LoVo (cell line): ENCODE data around the gene SELL.
"Not testable (repeated sequence)": the region's sequence is repeated elsewhere in the genome, so short reads cannot be mapped to it uniquely, and the experiment has no call there.

Experiments
- DNase-seq: peaks from one replicate; pipeline ENCODE4 v3.0.0-alpha.2; 2016; ENCODE audit warnings: low spot score

Gene SELL

GRCh38 chr1:169667699-169668596 is 43.5 kb downstream of the SELL start:
- DNase-seq = not testable (repeated sequence)

DNA sequence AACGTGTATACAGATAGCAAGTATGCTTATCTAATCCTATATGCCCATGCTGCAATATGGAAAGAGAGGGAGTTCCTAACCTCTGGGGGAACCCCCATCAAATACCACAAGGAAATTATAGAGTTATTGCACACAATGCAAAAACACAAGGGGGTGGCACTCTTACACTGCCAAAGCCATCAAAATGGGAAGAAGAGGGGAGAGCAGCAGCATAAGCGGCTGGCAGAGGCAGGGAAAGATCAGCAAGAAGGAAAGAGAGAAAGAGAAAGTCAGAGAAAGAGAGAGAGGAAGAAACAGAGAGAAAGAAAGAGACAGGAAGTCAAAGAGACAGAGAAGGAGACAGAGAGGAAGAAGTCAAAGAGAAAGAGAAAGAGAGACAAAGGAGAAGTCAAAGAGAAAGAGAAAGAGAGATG is 44.2 kb downstream of the SELL start:
- not testable (repeated sequence) for DNase-seq

DNA sequence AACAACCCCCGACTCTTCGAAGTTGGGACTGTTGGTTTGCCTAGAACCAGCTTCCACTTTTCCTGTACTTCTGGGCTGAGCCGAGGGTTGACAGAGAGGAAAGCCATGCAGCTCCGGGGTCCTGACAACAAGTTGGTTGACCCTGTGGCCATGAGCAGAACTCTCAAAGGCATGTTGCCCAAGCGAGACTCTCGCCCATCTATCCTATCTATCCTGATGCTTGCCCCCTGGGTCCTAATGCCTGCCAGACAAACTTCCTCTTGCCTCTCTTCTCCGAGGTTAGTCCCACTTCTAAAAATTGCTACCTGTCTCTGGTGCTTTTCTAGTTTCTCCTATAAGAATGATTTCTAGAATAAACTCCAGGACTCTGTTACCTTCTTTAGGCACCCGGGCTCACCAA is 48.7 kb downstream of the SELL start:
- DNase-seq = not testable (repeated sequence)

DNA sequence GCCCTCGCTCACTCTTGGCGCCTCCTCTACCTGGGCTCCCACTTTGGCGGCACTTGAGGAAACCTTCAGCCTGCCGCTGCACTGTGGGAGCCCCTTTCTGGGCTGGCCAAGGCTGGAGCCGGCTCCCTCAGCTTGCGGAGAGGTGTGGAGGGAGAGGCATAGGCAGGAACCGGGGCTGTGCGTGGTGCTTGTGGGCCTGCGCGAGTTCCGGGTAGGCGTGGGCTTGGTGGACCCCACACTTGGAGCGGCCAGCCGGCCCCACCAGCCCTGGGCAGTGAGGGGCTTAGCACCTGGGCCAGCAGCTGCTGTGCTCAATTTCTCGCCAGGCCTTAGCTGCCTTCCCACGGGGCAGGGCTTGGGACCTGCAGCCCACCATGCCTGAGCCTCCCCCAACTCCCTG is 50.4 kb downstream of the SELL start:
- not testable (repeated sequence) for DNase-seq

DNA sequence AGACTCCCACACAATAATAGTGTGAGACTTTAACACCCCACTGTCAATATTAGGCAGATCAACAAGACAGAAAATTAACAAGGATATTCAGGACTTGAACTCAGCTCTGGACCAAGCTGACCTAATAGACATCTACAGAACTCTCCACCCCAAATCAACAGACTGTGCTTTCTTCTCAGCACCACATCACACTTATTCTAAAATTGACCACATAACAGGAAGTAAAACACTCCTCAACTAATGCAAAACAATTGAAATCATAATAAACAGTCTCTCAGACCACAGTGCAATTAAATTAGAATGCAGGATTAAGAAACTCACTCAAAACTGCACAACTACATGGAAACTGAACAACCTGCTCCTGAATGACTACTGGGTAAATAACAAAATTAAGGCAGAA is 52.6 kb downstream of the SELL start:
- not testable (repeated sequence) for DNase-seq

DNA sequence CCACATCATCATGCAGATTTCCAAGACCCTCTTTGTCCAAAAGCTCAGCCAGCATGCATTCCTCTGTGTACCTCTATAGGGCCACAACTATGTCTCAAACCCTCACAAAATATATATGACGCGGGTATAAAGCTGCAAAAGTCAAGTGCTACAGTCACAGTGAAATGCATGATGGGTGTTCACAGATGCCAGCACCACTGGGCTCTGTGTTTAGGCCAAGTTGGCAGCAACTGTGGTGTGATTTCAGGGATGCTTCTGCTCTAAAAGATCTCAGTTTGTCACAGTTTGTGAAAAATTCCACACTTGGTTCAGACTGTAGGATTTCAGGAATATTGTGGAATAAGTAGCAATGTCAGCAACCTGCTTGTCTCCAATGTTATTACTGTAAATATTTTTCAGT is 57.5 kb downstream of the SELL start:
- DNase-seq = no peak

DNA sequence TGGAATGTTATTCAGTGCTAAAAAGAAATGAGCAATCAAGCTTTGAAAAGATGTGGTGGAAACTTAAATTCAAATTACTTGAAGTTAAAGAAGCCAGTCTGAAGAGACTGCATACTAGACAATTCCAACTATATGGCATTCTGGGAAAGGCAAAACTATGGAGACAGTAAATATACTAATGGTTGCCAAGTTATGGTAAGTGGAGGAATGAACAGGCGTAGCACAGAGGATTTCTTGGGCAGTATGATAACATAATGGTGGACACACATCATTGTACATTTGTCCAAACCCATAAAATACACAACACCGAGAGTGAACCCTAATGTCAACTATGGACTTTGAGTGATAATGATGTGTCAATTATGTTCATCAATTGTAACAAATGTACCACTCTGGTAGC is 60.4 kb downstream of the SELL start:
- DNase-seq = no peak

DNA sequence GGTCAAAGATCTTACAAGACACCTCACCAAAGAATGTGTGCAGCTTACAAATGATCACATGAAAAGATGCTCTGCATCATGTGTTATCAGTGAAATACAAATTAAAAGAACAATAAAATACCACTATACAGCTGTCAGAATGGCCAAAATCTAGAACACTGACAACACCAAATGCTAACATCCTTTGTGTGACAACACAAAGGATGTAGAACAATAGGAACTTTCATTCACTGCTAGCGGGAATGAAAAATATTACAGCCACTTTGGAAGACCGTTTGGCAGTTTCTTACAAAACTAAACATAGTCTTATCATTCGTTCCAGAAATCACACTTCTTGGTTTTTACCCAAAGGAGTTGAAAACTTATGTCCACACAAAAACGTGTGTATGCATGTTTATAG is 60.9 kb downstream of the SELL start:
- no peak for DNase-seq

- DNase-seq = no peak
Observed at GRCh38 chr1:169648709-169649108, 62.7 kb downstream of the SELL start.

DNA sequence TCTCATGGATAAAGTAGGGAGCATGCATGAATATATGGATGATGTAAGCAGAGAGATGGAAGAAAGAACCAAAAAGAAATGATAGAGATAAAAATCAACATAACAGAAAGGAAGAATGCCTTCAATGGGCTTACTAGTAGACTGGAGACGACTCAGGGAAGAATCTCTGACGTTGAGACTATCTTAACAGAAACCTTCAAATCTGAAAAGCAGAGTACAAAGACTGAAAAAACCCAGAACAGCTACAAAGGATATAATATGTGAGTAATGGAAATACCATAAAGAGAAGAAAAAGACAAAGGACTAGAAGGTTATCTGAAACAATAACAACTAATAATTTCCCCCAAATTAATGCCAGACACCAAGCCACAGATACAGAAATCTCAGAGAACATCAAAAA is 63.2 kb downstream of the SELL start:
- DNase-seq = no peak

DNA sequence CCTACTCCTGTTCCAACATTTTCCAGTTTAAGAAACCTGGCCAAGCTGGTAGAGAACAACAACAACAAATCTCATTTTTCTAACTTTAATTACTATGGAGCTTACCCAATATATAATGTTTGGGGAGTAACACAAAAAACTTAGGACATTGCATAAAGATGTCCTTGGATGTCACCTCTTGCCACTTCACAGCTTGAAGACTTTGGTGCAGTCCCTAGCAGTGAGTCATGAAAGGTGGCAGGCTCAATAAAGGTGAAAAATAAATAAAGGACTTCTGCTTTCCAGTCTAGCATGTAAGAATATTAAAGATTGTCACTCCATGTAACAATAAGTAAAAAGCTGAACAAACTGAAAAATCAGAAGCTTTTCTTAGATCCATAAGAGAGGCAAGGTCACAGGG is 63.9 kb downstream of the SELL start:
- no peak for DNase-seq

DNA sequence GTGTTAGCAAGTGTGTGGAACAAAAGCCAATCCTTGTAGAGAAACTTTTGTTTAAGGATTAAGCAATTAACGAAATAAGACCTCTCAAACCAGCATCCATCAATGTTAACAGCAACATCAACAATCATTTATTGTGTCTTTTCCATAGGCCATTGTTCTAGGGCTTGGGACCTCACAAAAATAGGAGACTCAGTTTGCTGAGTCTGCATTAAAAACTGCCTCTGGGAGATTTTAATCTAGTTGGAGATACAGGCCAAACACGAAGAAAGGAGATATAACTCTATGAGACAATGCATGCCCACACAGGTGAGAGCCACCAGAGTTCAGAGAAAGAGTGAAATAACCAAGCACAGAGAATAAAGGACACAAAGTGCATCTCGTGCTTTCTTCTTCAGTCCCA is 67.1 kb downstream of the SELL start:
- no peak for DNase-seq
